NK-92 treated with Interleukin-12 subunit alpha and Interleukin-12 subunit beta, amount 100 ng/mL, for 24 hours (cell line): ENCODE data around the gene SSTR4.
"Not testable (repeated sequence)": the region's sequence is repeated elsewhere in the genome, so short reads cannot be mapped to it uniquely, and the experiment has no call there.

Source experiments
- DNase-seq: peaks from one replicate; lab custom pipeline; 2025; lab: John Stamatoyannopoulos, UW

SSTR4 gene

DNA sequence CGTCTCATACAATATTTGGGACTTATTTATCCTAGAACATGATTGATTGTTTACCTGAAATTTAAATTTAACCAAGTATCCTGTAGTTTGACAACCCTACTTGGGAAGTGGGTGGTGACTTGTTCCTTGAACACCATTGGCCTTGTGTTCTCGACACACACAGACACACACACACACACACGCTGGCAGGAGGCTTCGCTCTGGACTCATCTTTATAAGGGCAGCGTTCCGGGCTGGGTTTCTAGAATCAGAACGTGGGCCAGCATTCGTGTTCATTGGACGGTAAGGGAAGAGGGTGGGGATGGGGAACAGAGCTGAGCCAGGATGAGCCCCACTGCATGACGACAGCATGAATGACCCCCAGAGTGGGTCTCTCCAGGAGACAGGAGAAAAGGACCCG lies 16.2 kb upstream of the SSTR4 start:
- no peak for DNase-seq

GRCh38 chr20:23019403-23019802 lies 15.7 kb upstream of the SSTR4 start:
- no peak for DNase-seq

- DNase-seq, result no peak
Measured at GRCh38 chr20:23020230-23021018, 14.7 kb upstream of the SSTR4 start.

DNA sequence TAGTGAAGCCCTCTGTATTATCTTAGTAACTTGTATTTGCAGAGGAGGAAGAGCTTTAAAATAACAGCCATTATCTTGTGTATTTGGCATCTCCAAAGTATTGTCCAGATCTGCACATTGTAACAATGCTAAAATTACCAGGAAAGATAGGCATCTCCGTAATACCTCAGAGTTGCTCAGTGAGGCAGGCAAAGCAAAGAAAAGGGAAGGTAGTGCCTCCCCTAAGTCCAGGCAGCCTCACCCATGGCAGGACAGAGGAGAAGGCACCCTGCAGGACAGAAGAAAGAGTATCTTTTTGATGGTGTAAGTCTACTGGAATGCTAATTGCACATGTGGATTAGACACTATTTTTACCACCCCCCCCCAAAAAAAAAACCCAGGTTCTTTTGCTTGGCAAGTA lies 13.6 kb upstream of the SSTR4 start:
- no peak for DNase-seq

GRCh38 chr20:23021951-23022350 lies 13.2 kb upstream of the SSTR4 start:
- no peak for DNase-seq

GRCh38 chr20:23022849-23023248 lies 12.3 kb upstream of the SSTR4 start:
- DNase-seq, result no peak

DNA sequence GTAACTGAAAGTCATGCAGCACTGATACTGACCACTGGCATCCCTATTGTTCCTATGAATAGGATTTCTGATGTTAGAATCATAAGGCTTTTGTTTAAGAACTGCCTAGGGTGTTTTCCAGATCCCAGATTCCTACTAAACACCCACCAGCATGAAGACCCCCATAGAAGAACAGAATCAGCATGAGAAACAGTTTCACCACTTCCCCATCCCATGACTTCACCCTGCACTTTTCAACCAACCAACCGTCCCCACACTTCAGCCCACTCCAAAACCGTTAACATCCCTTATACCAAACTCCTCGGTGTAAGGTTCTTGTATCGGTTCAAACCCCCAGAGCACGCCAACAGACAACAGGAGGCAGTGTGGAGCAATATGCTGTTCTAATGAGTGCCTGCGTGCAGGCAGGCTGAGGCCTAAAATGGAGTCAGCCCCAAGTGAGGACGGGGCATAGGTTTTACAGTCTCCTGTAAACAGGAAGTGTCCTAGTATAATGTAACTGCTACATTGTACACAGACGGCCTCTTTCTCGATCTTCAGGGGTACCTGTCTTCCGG lies 11.4 kb upstream of the SSTR4 start:
- DNase-seq, result no peak

- DNase-seq, result no peak
Measured at GRCh38 chr20:23024701-23025100, 10.4 kb upstream of the SSTR4 start.

DNA sequence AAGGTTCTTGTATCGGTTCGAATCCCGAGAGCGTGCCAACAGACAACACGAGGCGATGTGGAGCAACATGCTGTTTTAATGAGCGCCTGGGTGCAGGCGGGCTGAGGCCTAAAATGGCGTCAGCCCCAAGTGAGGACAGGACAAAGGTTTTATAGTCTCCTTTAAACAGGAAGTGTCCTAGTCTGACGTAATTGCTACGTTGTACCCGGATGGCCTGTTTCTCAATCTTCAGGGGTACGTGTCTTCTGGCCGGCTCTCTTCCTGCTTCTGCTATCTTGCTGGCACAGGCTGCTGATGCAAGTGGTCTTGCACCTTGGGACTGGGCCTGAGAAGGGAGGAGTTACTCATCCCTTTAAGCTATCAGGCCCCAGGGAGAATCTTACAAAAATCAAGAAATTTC lies 9.6 kb upstream of the SSTR4 start:
- DNase-seq, result not testable (repeated sequence)

DNA sequence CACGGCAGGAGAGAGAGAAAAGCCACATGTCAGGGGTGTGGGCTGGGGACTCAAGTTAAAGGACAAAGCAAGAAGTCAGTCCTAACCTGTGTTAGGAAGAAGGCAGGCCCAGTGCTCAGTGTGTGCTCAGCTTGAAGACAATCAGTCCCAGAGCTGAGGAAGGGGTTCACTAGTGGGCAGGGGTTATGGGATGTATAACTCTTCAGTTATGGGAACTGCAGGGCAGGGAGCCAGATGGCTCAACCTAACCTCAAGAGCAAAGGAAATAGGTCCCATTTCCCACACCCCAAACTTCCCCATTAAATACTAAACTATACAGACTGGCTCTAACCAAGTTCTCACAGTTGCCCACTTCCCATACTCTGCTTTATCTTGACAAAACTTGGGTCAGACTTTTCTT lies 7.4 kb upstream of the SSTR4 start:
- no peak for DNase-seq

DNA sequence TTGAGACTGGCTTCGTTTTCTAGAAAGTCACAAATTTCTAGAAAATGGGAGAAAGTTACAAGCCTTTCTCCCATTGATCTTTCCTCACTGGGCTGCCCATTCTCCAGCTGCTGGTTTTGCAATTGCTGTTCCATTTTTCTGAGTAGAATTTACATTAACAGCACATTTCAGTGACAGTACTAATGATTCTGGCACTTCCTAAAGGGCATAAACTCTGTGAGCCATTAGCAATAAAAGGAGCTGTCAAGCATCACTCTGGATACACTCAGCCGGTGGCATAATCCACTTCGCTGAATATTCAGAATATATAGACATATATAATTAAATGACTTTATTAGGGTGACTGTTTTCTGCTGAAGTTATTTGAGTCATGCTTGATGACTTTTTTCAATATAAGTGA lies 6.7 kb upstream of the SSTR4 start:
- DNase-seq, result no peak

DNA sequence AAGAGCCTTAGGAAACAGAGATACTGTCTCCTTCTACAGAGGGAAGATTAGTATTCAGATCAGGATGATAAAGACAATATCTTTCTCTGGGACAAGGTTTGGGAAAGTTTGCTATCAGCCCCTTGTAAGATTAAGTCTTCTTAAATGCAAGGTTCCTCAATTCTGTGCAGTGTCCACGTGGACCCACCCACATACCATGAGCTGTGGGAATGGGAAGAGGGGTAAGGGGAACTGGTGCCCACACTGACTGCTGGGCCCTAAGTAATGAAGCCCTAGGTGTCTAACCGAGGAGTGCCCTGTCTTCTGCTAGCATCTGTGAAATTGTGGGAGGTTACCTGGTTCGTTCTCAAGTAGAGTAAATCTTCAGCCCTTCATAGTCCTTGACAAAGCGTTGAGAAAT lies 5.8 kb upstream of the SSTR4 start:
- no peak for DNase-seq

- no peak for DNase-seq
Measured at GRCh38 chr20:23031346-23031745, 3.8 kb upstream of the SSTR4 start.

DNA sequence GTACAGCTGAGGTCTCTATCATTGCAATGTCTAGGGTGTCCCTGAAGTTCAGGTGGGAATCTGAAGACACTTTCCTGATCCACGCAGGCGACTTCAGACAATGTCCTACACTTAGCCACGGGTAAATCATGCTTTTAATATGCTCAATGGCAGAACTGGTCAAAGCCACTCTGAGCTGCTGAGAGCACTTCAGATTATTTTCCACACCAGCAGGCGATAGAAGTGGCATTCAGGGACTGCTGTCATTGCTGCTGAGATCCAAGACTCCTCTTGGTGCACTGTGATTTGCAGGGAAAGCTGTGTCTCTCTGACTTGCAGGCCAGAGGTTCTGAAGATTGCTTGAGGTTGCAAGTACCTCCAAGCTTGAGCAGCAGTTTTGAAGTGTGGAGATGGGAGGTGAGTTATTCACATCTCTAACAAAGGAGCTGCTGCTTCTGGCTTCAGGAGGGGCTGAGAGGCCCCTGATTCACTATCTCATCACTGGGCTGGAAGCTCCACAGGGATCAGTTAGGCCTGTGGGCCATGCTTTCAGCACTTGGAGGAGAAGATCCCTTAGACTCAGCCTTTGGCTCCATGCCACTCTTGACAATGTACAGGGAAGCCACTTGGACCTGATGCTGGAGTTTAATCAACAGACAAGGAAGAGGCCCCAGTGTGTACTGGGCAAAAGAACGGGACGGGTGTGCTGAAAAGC lies 2.9 kb upstream of the SSTR4 start:
- DNase-seq, result no peak

DNA sequence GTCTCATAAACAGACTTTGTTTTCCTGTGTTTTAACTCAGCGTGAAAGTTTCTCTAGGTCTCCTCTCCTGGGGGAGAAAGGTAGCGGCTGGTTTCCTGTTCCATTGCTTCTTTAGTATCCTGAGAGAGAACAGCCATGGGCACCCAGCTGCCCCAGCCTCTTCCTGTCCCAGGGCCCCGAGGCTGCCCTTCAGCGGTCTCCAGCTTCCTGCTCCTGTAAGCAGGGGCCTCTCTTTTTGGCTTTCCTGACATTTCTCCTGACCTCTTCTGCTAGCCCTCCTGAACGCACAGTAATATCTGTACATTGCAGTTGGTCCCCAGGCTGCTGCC lies 2.4 kb upstream of the SSTR4 start:
- no peak for DNase-seq

GRCh38 chr20:23033918-23034317 lies 1.2 kb upstream of the SSTR4 start:
- DNase-seq, result no peak

GRCh38 chr20:23035731-23036130 lies 619 bp downstream of the SSTR4 start:
- no peak for DNase-seq

GRCh38 chr20:23036371-23036770 lies 1.3 kb downstream of the SSTR4 start:
- DNase-seq, result no peak

GRCh38 chr20:23037017-23037481 lies 1.9 kb downstream of the SSTR4 start:
- no peak for DNase-seq

- DNase-seq, result no peak
Measured at GRCh38 chr20:23039136-23039875, 4.2 kb downstream of the SSTR4 start.

DNA sequence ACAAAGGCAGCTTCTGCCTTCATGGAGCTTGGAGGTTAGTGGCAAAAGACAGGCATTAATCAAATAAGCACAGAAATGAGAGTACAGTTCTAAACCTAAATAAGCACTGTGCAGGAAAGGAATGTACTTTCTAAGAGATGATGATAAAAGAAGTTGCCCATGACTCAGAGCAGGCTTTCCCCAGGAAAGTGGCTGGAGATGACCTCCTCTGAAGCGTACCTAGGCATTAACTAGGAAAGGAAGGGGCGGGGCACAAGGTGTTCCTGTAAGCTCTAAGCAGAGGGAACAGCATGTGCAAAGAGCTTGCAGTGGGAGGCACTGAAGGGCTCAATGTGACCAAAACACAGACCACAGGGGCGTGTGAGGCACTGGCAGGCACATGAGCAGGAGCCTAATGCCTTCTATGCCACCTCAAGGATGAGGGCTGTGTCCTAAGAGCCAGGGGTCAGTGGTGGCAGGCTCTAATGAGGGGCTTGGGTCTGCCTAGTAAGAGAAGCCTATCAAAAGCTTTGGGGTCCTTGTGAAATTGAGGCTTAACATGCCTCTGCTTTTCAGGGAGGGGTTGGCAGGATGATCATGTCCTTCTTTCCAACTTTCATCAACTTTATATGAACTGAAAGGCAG lies 4.9 kb downstream of the SSTR4 start:
- DNase-seq, result no peak

DNA sequence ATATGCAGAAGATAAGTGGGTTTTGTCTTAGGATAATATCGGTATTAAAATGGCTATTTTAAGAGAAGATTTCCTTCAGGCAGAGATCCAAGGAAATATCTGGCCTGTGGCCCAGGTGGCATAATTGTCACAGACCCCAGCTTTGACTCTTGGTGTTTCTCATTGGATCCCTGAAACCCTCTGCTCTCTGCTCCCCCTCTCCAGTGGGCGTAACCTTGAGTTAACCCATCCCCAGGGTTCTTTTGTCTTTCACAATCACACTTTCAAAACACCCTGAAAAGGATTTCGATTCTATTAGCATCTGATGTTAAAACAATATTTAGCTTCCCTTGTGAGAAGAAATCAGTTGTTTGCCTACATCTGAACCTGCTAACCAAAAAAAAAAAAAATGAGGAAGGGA lies 7.2 kb downstream of the SSTR4 start:
- no peak for DNase-seq
